ENCODE results near the gene MMP12.

The MMP12 gene

DNA sequence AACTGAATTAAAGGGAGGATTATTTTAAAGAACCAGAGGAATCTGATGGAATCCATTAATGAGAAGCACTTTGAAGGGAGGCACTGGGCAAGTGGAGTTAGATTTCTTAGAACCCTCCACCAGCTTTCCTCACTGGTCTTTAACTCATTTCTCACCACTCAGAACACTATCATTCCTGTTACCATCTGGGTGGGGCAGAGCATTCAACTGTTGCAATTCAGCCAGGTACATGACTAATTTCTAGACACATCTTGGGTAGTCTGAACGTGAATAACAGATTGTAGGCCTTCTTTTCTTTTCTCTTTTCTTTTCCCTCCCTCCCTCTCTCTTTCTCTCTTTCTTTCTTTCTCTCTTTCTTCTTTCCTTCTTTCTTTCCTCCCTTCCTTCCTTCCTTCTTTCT, 61.3 kb downstream of the MMP12 start:
- DNase-seq, result no peak
- intact Hi-C loops (cut with DNase I), result no loop called here

Measured in head of caudate nucleus (tissue), 42 donors.